Left ventricle myocardium inferior (tissue), 1 donor: ENCODE measurements around the gene TBCD. TPM values are rescaled to one million over a fixed set of nuclear protein-coding genes. Genes with fewer than 3 reads are reported as not detected.

Experiments used
- DNase-seq: peaks from one replicate; pipeline ENCODE4 v3.0.0-alpha.2; 2020
- H3K27ac ChIP-seq: fragments of 200-600 bp; replicated peaks from 2 replicates; pipeline ENCODE4 v1.8.0; 2021
- H3K27me3 ChIP-seq: fragments of 200-600 bp; 2 replicates; pipeline ENCODE4 v1.8.0; 2021; ENCODE audit warnings: low read depth
- H3K36me3 ChIP-seq: fragments of 200-600 bp; 2 replicates; pipeline ENCODE4 v1.8.0; 2021
- H3K4me1 ChIP-seq: fragments of 200-600 bp; 2 replicates; pipeline ENCODE4 v1.8.0; 2021
- H3K4me3 ChIP-seq: fragments of 200-600 bp; 2 replicates; pipeline ENCODE4 v1.8.0; 2021; ENCODE audit warnings: mild to moderate bottlenecking, moderate library complexity
- H3K9me3 ChIP-seq: fragments of 200-600 bp; replicated peaks from 2 replicates; pipeline ENCODE4 v1.8.0; 2021
- CTCF ChIP-seq: fragments of 200-600 bp; IDR thresholded peaks from 2 replicates; pipeline ENCODE4 v1.8.0; 2021; ENCODE audit warnings: antibody characterized with exemption, mild to moderate bottlenecking, borderline replicate concordance
- intact Hi-C: fragments of 100-400 bp; cut with micrococcal nuclease; formaldehyde crosslinking; loops from one replicate; pipeline ENCODE4 v1.11.0; 2022
- total RNA-seq: library from RNA; stranded (reverse); fragmentation: NEBNext Ultra II Directional; extraction: Animal tissue kit (Norgen Biotek cat#: 25700); gene quantifications from one replicate; pipeline ENCODE4 v1.2.1, GENCODE V29; 2021
- donor health status: DM: no; HTN: yes; CAD: no; lungs with severe emphysema.

Gene TBCD
- total RNA-seq, 1 donor from 2014 or later = 48.0 TPM

GRCh38 chr17:82930924-82931698 is 179.2 kb downstream of the TBCD start:
- TF ChIP-seq CTCF = no peak
- Histone ChIP-seq H3K36me3 (peaks cover 96% of the 10 kb centered on the region), H3K4me1 (peaks cover 6% of the 10 kb centered on the region), H3K27me3 (no peaks in the 10 kb centered on the region), H3K4me3 (no peak overlapping the region), H3K27ac (no peak overlapping the region), H3K9me3 (no peaks in the 10 kb centered on the region)
- intact Hi-C loops = no loop called here
- peak; percentile 5 for DNase-seq

GRCh38 chr17:82931699-82932517 is 180.0 kb downstream of the TBCD start:
- H3K4me1 ChIP-seq = peaks cover 6% of the 10 kb centered on the region
- peak; percentile 70 for DNase-seq
- H3K36me3 ChIP-seq = peaks cover 95% of the 10 kb centered on the region
- TF ChIP-seq CTCF = no peak
- H3K9me3 ChIP-seq = no peaks in the 10 kb centered on the region
- H3K27ac ChIP-seq = no peak overlapping the region
- H3K4me3 ChIP-seq = no peak overlapping the region
- H3K27me3 ChIP-seq = no peaks in the 10 kb centered on the region
- intact Hi-C loops = no loop called here

GRCh38 chr17:82932518-82933310 is 180.8 kb downstream of the TBCD start:
- intact Hi-C loops = no loop called here
- Histone ChIP-seq H3K27ac (no peak overlapping the region), H3K4me1 (peaks cover 6% of the 10 kb centered on the region), H3K36me3 (peaks cover 95% of the 10 kb centered on the region), H3K4me3 (no peak overlapping the region), H3K27me3 (no peaks in the 10 kb centered on the region), H3K9me3 (no peaks in the 10 kb centered on the region)
- peak; percentile 5 for DNase-seq
- TF ChIP-seq CTCF = no peak

GRCh38 chr17:82933911-82934310 is 182.0 kb downstream of the TBCD start:
- Histone ChIP-seq H3K27ac (no peak overlapping the region), H3K9me3 (no peaks in the 10 kb centered on the region), H3K4me1 (peaks cover 6% of the 10 kb centered on the region), H3K36me3 (peaks cover 92% of the 10 kb centered on the region), H3K4me3 (no peak overlapping the region), H3K27me3 (no peaks in the 10 kb centered on the region)
- no peak for TF ChIP-seq CTCF
- DNase-seq = peak; percentile 7
- intact Hi-C loops = no loop called here
